ENCODE measurements around the gene FOXN4.

DNA sequence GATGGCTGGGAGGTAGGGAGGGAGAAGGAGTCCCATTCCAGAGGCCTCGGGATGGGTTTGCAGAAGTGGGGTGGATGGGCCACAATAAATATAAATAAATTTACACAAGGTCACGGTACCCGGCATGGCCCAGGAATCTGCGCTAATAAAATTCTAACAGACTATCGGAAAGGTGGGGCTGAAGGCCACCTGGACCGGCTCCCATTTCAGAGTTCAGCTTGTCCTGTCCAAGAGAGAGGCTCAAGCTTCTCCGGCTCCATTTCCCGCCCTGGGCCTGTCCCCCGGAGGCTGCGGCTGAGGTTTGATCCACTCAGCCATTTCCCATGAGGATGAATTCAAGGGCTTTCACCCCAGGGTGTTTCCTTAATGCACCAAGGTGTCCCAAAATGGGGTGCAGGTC is 30.2 kb downstream of the FOXN4 start:
- TF ChIP-seq GATA3 (IDR thresholded peaks at IDR 0.05; ENCODE audit: low read depth, low read length) (no peak), GATA2 (IDR thresholded peaks at IDR 0.05; ENCODE audit: low read depth, low read length) (no peak)

Measured in SH-SY5Y (cell line).